Measurements from ENCODE around the gene LRRIQ3.
A peak's percentile ranks its signal among the peaks of the same experiment; 100 is the strongest.
"Not testable (repeated sequence)": the region's sequence is repeated elsewhere in the genome, so short reads cannot be mapped to it uniquely, and the experiment has no call there.

LRRIQ3 gene, protein sequence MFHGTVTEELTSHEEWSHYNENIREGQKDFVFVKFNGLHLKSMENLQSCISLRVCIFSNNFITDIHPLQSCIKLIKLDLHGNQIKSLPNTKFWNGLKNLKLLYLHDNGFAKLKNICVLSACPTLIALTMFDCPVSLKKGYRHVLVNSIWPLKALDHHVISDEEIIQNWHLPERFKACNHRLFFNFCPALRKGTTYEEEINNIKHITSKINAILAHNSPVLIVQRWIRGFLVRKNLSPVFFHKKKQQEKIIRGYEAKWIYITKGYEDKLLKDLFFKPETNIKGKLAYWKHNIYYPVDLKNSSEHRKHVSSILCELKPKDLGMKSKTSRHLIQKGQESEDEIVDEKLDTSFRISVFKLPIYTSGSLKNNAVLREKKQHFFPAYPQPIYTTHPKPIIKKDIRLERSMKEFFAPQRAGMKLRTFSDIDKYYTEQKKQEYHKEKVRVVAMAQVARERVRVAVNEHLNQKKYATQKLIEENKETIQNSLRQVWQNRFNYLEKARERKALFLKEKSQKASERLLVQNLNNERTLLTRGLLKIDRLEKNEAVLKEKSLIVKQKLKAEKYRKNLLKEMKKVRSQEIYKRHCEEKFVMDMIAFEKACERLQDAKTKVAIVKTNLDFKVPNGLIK

GRCh38 chr1:74197657-74198552 is at the start of gene LRRIQ3, which contains the start of gene FPGT:
Gene LRRIQ3 (minus strand): TSS chr1:74198176. CDS start chr1:74183684, 14,492 bp downstream.
Gene FPGT (plus strand): TSS chr1:74198242. CDS start chr1:74198279, 37 bp downstream.
- peak; percentile 82 to 97 (median 94) for DNase-seq
- intact Hi-C loops (cut with DNase I) = no loop called here

GRCh38 chr1:74246315-74246714 is 48.3 kb upstream of the LRRIQ3 start:
- intact Hi-C loops (cut with DNase I) = no loop called here

GRCh38 chr1:74245168-74245772 is 47.3 kb upstream of the LRRIQ3 start:
- DNase-seq = no peak

More at GRCh38 chr1:74246315-74246714, 48.3 kb upstream of the LRRIQ3 start:
- DNase-seq = no peak

GRCh38 chr1:74237787-74238186 is 39.8 kb upstream of the LRRIQ3 start:
- intact Hi-C loops (cut with DNase I) = no loop called here
- DNase-seq = no peak

More at GRCh38 chr1:74245168-74245772, 47.3 kb upstream of the LRRIQ3 start:
- intact Hi-C loops (cut with DNase I) = no loop called here

DNA sequence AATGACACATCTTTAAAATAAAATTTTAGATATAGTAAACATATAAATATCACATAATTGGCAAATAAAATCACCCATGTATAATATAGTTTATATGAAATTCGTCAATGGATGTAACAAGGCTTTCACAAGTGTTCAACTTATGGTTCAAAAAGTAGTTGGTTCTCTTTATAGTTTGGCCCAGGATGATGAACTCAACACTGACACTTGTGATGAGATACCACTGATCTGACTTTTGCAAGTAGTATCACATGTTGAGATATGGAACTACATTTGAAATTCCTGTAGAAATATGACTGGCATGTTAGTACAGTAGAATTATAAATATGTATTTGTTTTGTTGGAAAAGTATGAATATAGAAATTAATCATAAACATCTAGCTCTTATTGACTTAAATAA is 39.1 kb upstream of the LRRIQ3 start:
- intact Hi-C loops (cut with DNase I) = no loop called here
- DNase-seq = no peak

DNA sequence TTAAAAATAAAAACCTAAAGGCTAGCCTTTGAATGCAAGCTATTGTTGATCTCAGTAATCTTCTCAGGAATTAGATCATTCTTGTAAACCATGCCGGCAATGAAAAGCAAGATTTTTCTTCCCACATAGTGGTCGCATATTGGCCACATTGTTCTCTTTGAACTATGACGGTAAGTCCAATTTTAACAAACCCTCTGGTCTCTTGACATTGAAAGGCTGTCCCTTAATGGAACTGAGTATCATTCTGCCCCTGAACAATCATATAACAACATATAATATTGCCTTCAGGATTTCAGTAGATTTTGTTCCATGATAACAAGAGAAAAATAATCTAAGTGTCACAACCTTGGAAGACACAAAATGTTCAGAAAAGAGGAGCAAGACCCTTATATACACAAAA is 38.5 kb upstream of the LRRIQ3 start:
- intact Hi-C loops (cut with DNase I) = no loop called here
- no peak for DNase-seq

- no peak for DNase-seq
These were observed 37.2 kb upstream of the LRRIQ3 start, which contains the start of gene TNNI3K for GRCh38 chr1:74235153-74235552. Gene TNNI3K (plus strand): TSS chr1:74235387. CDS start chr1:74235452, 65 bp downstream.

DNA sequence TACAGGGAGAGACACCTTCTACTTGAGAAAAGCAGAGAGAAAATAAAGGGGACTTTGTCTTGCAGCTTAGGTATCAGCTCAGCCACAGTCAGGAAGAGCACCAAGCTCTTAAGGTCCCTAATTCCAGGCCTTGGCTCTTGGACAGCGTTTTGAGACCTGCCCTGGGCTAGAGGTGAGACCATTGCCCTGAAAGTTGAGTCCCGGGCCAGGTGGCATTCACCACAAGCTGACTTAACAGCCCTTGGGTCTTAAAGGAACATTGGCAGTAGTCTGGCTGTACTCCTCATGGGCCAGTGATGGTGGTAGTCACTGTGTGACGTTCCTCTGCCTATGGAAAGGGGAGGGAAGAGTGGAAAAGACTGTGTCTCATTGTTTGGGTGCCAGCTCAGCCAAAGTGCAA is 25.5 kb upstream of the LRRIQ3 start:
- DNase-seq = no peak
- intact Hi-C loops (cut with DNase I) = no loop called here

More at GRCh38 chr1:74235153-74235552, 37.2 kb upstream of the LRRIQ3 start, which contains the start of gene TNNI3K:
- intact Hi-C loops (cut with DNase I) = no loop called here

DNA sequence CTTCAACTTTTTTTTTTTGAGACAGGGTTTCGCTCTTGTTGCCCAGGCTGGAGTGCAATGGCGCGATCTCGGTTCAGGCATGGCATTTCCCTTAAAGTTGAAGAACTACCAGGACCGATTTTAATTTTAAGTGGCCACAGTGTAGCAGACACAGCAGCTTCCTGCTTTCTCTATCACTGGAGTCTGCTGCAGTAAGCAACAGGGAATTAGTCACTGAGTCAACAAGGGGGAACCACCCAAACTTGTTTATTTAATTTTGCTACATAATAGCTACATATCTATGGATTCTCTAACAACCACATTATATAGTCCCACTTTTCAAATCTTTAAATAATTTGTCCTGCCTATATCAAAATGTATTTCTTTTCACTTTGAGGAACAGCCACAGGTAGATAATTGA is 24.7 kb upstream of the LRRIQ3 start:
- DNase-seq = no peak
- intact Hi-C loops (cut with DNase I) = no loop called here

DNA sequence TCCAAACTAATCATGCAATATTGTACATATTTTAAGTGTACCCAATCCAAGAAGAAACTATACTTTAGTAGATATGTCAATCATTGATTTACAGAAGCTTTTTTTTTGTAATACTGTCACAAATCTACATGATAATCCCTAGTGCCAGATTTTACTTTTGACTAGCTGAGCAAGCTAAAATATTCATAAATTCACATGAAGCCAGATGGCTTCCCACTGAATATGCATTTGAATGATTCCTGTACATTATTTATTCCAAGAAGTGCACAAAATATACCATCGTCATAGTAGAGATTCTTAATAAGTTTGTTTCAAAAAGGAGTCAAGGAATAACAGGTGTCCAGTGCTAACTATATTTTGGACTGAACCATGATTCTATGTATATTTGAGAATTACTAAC is 17.3 kb upstream of the LRRIQ3 start:
- DNase-seq = no peak
- intact Hi-C loops (cut with DNase I) = no loop called here

- intact Hi-C loops (cut with DNase I) = no loop called here
- DNase-seq = no peak
These were observed 7.3 kb upstream of the LRRIQ3 start for GRCh38 chr1:74205266-74205665.

DNA sequence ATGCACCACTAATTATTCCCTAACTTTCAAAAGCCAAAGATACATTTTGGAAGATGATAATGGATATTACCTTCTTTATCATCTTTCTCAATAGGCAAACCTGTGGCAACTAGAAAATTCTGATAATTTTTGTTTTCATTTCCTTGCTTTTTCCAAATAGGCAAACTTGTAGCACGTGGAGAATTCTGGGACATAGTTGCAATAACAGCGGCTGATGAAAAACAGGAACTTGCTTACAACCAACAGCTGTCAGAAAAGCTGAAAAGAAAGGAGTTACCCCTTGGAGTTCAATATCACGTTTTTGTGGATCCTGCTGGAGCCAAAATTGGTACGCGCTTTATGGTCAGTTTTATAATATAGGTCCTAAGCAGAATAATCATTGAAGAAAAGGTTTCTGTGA is 1.5 kb upstream of the LRRIQ3 start:
- intact Hi-C loops (cut with DNase I) = no loop called here
- no peak for DNase-seq

DNA sequence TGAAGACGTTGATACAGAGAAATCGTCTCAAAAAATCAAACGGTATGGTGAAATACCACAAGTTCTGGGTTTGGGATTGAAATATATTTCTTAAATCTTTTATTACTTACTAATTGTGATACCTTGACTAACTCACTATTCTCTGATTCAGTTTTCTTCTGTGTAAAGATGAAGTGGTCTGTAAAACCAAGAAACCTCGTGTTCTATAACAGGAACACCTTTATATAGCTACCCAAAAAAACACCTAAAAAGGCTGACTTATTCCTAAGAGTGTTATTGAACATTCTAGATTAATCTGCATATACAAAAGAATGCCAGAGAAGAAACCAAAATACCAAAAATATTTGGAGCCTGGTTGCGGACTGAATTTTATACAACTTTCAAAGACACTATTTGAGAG is 721 bp downstream of the LRRIQ3 start:
- no peak for DNase-seq
- intact Hi-C loops (cut with DNase I) = no loop called here

DNA sequence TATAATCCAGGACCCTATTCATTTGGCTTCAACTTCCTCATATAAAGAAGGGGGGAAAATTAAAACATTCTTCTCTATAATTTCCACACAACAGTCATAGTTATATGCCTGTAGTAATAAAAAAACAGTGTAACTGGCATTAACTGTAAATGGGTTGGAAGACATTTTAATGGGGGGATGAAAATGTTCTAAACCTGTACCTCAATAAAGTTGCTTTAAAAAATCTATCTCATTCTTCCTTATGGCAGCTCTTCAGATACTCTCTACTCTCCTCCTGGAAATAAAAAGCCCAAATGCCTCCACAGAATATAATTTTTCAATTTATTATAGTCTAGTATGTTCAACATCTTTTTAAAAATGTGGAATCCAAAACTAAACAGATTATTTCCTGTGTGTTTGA is 2.6 kb downstream of the LRRIQ3 start:
- DNase-seq = no peak
- intact Hi-C loops (cut with DNase I) = no loop called here

DNA sequence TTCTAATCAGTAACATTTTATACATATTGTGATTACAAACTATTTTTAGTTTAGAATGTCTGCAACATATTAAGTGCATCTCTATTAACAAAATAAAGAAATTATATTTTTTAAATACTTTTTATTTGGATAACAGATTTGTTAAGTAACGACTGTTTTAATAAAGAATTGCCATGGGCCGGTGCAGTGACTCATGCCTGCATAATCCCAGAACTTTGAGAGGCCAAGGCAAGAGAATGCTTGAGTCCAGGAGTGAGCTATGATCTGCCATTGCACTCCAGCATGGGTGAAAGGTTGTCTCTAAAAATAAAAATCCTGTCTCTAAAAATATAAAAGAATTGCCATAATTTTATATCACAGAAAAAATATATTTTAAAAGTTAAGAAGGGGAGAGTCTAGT is 4.1 kb downstream of the LRRIQ3 start:
- DNase-seq = no peak
- intact Hi-C loops (cut with DNase I) = no loop called here

GRCh38 chr1:74180490-74180889 is 17.5 kb downstream of the LRRIQ3 start:
- intact Hi-C loops (cut with DNase I) = no loop called here

DNA sequence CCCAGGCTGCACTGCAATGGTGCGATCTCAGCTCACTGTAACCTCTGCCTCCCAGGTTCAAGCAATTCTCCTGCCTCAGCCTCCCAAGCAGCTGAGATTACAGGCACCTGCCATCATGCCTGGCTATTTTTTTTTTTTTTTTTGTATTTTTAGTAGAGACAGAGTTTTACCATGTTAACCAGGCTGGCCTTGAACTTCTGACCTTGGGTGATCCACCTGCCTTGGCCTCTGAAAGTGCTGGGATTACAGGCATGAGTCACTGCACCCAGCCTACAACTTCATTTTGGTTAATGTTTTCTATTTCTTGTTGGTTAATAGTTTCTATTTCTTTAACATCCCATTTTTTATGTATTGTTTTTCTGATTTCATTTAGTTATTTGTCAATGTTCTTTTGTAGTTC is 23.6 kb downstream of the LRRIQ3 start:
- intact Hi-C loops (cut with DNase I); DNase-seq: not testable (repeated sequence)

More at GRCh38 chr1:74180490-74180889, 17.5 kb downstream of the LRRIQ3 start:
- DNase-seq = no peak

- intact Hi-C loops (cut with DNase I) = no loop called here
- DNase-seq = no peak
These were observed 35.6 kb downstream of the LRRIQ3 start for GRCh38 chr1:74162333-74162732.

DNA sequence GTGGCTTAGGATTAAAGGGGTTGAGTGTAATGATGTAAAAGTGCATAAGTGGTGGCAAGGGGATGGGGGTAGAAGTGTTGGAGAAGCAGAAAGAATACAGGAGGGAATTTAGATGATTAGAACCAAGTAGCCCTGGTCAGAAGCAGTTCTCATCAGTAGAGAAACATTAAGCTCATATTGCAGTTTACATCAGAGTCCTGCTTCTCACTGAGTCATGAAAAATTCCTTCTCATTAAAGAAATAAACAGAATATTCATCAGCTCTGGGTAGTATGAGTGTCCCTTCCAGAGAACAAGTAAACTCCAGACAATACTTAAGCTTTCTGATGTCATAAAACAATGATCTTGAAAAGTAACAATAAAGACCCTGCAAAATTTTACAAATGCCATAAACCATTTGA is 36.5 kb downstream of the LRRIQ3 start:
- intact Hi-C loops (cut with DNase I) = no loop called here
- no peak for DNase-seq

Data from head of caudate nucleus (tissue), 42 donors.